Measurements from ENCODE around the gene MYRF.

MYRF gene

DNA sequence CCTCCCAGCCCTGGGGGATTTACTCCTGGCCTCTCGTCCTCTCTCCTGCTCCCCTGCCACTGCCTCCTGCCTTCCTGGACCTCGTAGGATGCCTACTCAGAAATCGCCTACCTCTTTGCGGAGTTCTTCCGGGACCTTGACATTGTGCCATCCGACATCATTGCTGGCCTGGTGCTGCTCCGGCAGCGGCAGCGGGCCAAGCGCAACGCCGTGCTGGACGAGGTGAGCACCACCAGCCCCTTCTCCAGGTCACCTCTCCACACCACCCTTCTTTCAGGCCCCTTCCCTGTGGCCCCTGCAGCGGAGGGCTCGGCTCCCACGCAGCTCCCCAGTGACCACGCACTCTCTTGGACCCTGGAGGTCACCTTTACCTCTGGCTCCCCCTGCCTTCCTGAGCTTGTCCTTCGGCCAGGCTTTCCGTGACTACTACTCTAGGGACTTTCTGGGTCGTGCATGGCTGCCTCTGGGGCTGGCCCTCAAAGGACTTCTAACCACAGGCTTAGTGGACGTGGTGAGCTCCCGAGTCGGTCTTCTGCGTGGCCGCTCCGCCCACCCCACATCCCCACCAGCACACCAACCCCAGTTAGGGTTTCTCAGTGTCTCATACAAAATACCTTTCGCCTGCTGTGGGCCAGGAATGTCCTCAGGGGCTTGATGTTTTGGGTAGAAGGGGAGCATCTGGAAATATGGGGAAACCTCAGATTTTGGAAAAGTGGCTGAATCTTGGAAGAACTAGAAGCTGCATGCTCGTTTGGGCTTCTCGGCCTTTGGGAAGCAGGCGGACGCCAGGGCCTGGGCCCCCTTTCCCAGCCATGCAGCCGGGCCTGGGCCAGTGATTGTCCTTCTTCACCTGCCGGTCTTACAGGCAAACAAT lies 24.1 kb upstream of the MYRF start:
- no peak for TF ChIP-seq GATA1 (IDR thresholded peaks at IDR 0.05; ENCODE audit: low read depth, low read length)
- no peak for TF ChIP-seq POLR2A (IDR thresholded peaks at IDR 0.05; ENCODE audit: low read length)
- no peak for DNase-seq

DNA sequence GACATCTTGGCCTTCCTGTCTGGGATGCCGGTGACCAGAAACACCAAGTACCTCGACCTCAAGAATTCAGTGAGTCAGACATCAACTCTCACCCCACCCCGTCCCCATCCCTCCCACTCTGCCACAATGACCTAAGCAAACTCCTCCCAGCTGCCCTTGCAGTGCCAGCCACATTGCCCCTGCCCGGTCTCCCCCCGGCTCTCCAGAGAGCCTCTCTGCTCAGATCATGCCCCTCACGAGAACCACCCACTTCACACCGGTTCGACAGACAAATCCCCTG lies 23.6 kb upstream of the MYRF start:
- TF ChIP-seq GATA1 (IDR thresholded peaks at IDR 0.05; ENCODE audit: low read depth, low read length), result no peak
- DNase-seq, result no peak

DNA sequence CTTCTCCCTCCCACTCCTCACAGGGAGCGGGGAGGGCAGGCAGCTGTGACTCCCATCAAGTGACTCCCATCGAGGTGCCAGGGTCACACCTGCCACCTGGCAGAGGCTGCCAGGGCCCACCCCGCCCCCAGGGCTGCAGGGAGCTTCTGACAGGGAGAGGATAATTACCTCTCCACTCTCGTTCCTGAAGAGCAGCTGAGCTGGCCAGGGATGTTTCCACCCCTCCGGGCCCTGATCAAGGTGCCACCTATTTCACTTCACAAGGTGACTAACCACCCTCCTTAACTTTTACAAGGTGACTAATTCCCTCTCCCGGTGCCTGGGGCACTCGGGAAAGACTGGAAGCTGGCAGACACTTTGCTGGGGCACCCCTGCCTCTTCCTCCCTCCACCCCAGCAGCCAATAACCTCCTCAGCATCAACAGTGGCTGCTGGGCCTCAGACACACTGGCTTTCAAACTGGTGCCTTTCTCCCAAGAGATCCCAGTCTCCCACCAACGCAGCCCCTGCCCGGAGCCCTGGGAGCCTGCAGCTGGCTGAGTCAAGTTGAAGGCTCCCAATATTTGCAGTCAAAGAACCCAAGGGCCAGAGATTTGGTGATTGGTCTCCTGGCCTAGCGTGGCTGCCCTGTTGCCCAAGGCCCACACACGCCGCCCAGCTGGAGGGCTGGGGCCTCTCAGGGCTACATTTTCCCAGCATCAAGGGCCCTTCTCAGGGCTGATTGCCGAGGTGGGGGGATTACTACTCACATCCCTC lies 22.0 kb upstream of the MYRF start:
- TF ChIP-seq POLR2A (IDR thresholded peaks at IDR 0.05; ENCODE audit: low read length) (no peak), GATA1 (IDR thresholded peaks at IDR 0.05; ENCODE audit: low read depth, low read length) (no peak)
- DNase-seq, result no peak

DNA sequence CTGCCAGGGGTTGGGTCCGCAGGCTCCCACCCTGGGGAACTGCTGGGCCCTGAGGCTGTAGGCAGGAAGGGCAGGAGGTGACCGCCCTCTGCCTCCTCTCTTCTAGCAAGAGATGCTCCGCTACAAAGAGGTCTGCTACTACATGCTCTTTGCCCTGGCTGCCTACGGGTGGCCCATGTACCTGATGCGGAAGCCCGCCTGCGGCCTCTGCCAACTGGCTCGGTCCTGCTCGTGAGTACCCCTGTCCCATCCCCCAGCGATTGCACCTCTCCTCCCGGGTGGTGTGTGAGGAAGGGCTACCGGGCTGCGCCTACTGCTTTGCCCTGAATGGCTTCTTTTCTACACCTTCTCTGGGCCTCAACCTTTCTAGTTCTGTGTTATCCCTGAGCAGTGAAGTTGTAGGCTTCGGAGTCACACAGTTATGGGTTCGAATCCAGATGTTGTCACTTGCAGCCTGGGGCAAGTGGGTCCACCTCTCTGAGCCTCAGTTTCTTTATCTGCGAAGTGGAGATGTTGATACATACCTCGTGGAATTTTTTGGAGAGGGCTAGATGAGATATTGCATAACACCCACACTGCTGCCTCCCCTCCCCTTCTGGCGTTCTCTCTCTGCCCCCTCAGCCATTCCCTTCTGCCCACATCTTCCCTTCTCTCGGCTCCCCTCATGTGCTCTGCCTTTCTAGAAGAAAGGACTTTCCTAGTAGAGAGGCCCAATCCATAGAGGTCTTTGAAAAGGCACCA lies 21.1 kb upstream of the MYRF start:
- no peak for DNase-seq

DNA sequence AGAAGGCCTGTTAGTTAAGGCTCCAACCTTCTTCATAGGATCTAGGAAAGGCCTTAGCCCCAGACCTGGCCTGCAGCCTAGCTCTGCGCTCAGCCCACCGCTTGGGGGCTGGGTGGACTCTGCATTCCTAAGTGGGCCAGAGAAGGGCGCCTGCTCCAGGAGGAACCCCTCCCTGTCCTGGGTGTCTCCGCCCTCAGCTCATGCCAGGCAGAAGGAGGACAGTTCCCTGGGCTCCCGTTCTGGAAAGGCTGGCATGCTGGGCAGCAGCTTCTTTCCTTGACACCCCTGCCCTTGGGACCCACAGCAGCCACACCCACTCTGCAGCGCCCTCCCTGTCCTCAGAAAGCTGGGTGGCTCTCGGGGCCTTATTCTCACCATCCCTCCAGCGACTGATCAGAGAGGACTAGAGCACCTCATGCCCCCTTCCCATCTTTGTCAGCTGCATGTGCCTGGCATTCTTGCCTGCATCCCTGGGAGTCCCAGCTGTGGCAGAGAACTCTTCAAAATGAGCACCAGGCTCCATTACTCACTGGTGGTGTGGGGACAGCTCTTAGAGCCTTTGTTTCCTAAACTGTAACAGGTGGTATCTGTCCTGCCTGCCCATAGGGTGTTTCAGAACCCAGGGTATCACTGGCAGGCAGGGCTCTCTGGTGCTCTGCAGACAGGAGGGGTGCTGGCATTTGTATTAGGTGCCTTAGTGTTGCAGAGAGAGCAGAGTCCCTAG lies 20.3 kb upstream of the MYRF start:
- TF ChIP-seq POLR2A (IDR thresholded peaks at IDR 0.05; ENCODE audit: low read length) (no peak), GATA1 (IDR thresholded peaks at IDR 0.05; ENCODE audit: low read depth, low read length) (no peak)
- no peak for DNase-seq

More for the DNA sequence above, 21.1 kb upstream of the MYRF start:
- TF ChIP-seq GATA1 (IDR thresholded peaks at IDR 0.05; ENCODE audit: low read depth, low read length), result no peak
- TF ChIP-seq POLR2A (IDR thresholded peaks at IDR 0.05; ENCODE audit: low read length), result no peak

DNA sequence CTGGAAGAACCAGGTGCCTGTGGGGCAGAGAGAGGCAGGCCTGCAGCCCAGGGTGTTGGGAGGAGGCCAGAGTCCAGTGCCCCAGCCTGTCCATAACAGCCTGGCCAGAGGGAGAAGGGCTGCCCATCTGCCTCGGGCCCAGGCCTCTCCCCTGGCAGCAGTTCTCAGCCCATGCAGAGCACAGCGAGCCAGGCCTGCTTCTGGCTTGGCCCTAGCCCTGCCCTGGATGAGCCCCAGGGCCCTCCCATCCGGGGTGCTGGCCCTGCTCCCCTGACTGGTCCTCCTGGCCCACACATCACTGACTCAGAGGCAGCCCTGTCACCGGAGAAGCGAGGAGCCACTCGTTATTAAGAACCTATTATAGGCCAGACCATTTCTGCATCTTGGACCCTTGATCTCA lies 19.7 kb upstream of the MYRF start:
- DNase-seq, result no peak
- TF ChIP-seq POLR2A (IDR thresholded peaks at IDR 0.05; ENCODE audit: low read length) (no peak), GATA1 (IDR thresholded peaks at IDR 0.05; ENCODE audit: low read depth, low read length) (no peak)

DNA sequence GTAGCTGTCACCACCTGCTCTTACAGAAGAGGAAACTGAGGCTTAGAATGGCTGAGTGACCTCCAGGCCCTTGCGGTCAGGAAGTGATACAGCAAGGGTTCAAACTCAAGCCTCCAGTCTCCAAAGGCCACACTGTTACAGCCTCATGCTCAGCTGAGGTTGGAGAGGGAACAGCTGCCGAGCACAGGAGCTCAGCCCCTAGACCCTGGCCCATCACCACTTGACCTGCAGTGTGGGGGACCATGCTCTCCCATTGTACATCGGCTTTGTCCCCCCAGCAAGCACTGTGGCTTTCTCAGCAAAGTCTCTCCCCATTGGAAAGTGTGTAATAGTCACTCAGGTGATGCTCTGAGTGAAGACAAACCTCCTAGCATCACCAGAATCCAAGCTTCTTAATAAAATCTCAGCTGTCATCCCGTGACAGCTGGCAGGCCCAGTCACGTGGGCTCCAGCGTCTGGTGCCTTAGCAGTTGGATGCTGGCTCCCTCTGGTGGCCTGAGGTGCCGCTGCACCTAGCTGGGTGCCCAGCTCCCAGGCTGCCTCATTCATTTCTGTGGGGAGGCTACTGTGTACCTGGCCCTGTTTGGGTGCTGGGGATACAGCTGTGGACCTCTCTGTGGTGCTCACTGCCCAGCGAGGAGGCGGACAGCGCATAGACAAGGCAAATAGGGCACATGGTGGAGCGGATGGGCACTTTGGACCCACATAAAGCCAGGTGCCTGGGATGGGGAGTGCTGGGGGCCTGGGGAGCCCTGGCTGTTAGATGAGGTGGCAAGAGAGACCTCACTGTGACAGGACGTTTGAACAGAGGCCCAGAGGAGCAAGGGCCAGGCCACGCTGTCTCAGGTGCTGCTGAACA lies 19.1 kb upstream of the MYRF start:
- DNase-seq, result peak; percentile 83 to 90
- TF ChIP-seq POLR2A (IDR thresholded peaks at IDR 0.05; ENCODE audit: low read length) (no peak), GATA1 (IDR thresholded peaks at IDR 0.05; ENCODE audit: low read depth, low read length) (no peak)

DNA sequence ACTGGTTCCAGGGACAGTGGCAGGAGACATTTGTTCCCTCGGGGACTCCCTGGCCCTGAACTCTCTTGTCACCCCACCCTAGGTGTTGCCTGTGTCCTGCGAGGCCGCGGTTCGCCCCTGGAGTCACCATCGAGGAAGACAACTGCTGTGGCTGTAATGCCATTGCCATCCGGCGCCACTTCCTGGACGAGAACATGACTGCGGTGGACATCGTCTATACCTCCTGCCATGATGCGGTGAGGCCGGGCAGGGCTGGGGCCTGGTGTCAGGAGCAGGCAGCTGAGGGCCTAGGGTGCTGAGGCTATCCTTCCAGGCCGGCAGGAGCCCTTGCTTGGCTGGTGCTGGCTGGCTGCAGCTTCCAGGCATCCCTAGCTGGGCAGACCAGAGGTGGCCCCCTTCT lies 17.7 kb upstream of the MYRF start:
- TF ChIP-seq GATA1 (IDR thresholded peaks at IDR 0.05; ENCODE audit: low read depth, low read length) (no peak), POLR2A (IDR thresholded peaks at IDR 0.05; ENCODE audit: low read length) (no peak)
- no peak for DNase-seq

DNA sequence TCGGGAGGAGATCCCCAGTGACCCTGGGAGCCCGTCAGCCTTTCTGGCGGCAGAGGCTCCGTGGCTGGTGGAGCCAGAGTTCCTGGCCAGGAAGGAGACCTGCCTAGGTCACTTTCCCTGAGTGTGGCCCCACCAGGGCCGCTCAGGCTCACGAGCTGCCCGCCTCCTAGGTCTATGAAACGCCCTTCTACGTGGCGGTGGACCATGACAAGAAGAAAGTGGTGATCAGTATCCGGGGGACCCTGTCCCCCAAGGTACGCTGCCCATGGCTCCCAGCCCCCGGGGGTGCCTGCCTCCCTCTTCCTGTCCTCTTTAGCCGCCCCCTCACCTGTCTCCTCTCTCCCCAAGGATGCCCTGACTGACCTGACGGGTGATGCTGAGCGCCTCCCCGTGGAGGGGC lies 17.0 kb upstream of the MYRF start:
- TF ChIP-seq GATA1 (IDR thresholded peaks at IDR 0.05; ENCODE audit: low read depth, low read length) (no peak), POLR2A (IDR thresholded peaks at IDR 0.05; ENCODE audit: low read length) (no peak)
- no peak for DNase-seq

DNA sequence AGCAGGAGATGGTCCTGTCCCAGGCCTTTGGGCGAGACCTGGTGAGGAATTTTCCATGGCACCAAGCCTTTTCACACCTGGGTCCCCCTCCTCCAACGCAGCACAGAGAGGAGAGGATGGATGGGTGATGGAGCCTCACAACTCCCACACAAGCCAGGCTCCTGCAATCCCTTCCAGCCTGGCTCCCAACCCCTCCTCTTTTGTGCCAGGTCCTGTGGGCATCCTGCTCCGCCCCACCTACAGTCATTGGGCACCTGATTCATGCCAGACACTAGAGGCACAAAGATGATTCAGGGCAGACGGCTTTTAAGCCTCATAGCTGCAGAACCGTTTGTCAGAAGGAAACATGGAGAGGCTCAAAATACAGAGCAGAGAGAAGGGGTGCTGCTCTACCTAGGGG lies 16.1 kb upstream of the MYRF start:
- no peak for DNase-seq
- TF ChIP-seq GATA1 (IDR thresholded peaks at IDR 0.05; ENCODE audit: low read depth, low read length) (no peak), POLR2A (IDR thresholded peaks at IDR 0.05; ENCODE audit: low read length) (no peak)

DNA sequence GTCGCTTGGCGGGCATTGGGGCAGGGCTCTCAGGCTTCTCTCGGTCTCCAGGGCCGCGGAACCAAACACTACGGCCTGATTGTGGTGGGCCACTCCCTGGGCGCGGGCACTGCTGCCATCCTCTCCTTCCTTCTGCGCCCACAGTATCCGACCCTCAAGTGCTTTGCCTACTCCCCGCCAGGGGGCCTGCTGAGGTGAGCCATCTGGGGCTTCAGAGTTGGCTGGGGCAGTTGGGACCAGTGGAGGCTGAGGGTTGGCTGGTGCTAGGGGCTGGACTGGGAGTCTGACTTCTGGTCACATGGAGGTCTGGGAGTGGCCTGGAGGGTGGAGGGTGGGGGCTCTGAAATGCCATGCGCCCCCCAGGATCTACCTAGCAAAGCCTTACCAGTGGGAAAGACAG lies 15.3 kb upstream of the MYRF start:
- TF ChIP-seq GATA1 (IDR thresholded peaks at IDR 0.05; ENCODE audit: low read depth, low read length) (no peak), POLR2A (IDR thresholded peaks at IDR 0.05; ENCODE audit: low read length) (no peak)
- DNase-seq, result no peak

DNA sequence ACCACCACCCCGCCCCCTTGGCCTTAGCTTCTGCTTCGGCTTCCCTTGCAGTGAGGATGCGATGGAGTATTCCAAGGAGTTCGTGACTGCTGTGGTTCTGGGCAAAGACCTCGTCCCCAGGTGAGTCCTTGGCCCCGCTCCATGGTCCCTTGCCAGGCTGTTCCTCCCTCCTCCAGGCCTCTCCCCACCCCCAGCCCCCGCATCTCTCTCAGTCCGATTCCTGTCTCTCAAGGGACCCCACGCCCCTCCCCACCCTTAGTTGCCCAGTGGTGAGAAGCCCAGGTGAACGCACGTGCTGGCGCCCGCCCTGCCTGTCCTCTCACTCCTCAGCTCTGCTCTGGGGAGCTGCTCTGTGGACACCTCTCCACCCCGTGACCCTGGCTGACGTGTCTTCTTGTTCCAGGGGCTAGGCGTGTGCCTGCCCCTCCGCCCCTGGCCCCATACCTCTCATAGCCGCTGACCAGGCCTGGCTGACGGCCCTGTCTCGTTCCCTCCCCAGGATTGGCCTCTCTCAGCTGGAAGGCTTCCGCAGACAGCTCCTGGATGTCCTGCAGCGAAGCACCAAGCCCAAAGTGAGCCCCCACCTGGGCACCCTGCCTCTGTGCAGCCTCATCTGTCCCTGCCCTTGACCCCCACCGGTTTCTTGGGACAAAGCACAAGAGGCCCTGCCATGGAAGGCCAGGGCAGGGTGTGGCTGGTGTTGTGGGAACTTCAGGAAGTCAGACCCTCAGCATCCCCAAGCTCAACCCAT lies 14.6 kb upstream of the MYRF start:
- DNase-seq, result no peak
- TF ChIP-seq POLR2A (IDR thresholded peaks at IDR 0.05; ENCODE audit: low read length), result no peak
- no peak for TF ChIP-seq GATA1 (IDR thresholded peaks at IDR 0.05; ENCODE audit: low read depth, low read length)

All from erythroblast (primary cell).